ENCODE measurements around the gene SLC2A8. TPM values are rescaled to one million over a fixed set of nuclear protein-coding genes. Genes with fewer than 3 reads are reported as not detected.

The SLC2A8 gene
- total and polyA plus RNA-seq, 10 donors, result 10.0 to 32.0 (median 21.0) TPM

DNA sequence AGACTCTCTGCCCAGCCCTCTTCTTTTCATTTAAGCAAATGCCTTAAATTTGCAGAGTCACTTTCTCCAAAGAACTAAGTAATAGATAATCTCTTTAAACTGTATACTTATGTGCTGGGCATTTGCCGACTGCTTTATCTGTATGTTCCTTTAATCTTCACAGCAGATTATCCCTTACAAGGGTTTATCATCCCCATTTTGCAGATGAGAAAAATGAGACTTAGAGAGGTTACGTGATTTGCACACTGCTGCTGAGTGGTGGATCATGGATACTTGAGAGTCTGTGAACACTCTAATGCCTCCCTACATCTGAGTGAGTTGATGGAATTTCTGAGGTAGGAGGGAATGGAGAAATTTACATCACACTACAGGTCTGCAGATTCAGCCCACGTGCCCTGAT is 31.4 kb downstream of the SLC2A8 start:
- no peak for DNase-seq
- 91 to 98% (median 96%) methylated on average over 3 of the region's 3 CpGs for WGBS, 5 donors
- intact Hi-C loops (cut with DNase I; ENCODE audit: low total_unique reads), result no loop called here
- TF ChIP-seq, protein P1, sequence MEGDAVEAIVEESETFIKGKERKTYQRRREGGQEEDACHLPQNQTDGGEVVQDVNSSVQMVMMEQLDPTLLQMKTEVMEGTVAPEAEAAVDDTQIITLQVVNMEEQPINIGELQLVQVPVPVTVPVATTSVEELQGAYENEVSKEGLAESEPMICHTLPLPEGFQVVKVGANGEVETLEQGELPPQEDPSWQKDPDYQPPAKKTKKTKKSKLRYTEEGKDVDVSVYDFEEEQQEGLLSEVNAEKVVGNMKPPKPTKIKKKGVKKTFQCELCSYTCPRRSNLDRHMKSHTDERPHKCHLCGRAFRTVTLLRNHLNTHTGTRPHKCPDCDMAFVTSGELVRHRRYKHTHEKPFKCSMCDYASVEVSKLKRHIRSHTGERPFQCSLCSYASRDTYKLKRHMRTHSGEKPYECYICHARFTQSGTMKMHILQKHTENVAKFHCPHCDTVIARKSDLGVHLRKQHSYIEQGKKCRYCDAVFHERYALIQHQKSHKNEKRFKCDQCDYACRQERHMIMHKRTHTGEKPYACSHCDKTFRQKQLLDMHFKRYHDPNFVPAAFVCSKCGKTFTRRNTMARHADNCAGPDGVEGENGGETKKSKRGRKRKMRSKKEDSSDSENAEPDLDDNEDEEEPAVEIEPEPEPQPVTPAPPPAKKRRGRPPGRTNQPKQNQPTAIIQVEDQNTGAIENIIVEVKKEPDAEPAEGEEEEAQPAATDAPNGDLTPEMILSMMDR (IDR thresholded peaks at IDR 0.05 in 8 of 11, conservative IDR thresholded peaks at IDR 0.05 in 3 of 11), result no peak
- TF ChIP-seq POLR2A (IDR thresholded peaks at IDR 0.05) (no peak), POLR2AphosphoS5 (IDR thresholded peaks at IDR 0.05) (no peak)
- Histone ChIP-seq H3K27ac (no peak overlapping the region), H3K4me3 (no peak overlapping the region), H3K4me1 (peaks cover 21 to 47% (median 30%) of the 10 kb centered on the region in 6 donors), H3K27me3 (replicated peaks in 1 of 7) (no peaks in the 10 kb centered on the region), H3K36me3 (peaks cover 5 to 57% (median 32%) of the 10 kb centered on the region in 6 donors), H3K9me3 (no peaks in the 10 kb centered on the region)

- 95 to 97% (median 95%) methylated on average over 8 of the region's 8 CpGs for WGBS, 5 donors
- DNase-seq, result no peak
- intact Hi-C loops (cut with DNase I; ENCODE audit: low total_unique reads), result no loop called here
These were observed 33.4 kb downstream of the SLC2A8 start for GRCh38 chr9:127430415-127430814.

GRCh38 chr9:127437497-127438264 is 40.7 kb downstream of the SLC2A8 start:
- intact Hi-C loops (cut with DNase I; ENCODE audit: low total_unique reads), result no loop called here
- WGBS, 5 donors, result 80 to 87% (median 86%) methylated on average over 11 to 12 of the region's 12 CpGs
- TF ChIP-seq POLR2A (IDR thresholded peaks at IDR 0.05) (no peak), POLR2AphosphoS5 (IDR thresholded peaks at IDR 0.05) (no peak)
- no peaks in the 10 kb centered on the region for H3K27me3 ChIP-seq (replicated peaks in 1 of 7)
- no peak for DNase-seq
- H3K36me3 ChIP-seq, result peaks cover 7 to 100% (median 92%) of the 10 kb centered on the region in 6 donors
- no peaks in the 10 kb centered on the region for H3K4me1 ChIP-seq
- H3K27ac ChIP-seq, result peak overlapping the region in 1 of 8 donors; percentile 16
- H3K4me3 ChIP-seq, result no peak overlapping the region
- H3K9me3 ChIP-seq, result no peaks in the 10 kb centered on the region

More at GRCh38 chr9:127430415-127430814, 33.4 kb downstream of the SLC2A8 start:
- no peaks in the 10 kb centered on the region for H3K27me3 ChIP-seq (replicated peaks in 1 of 7)
- no peak overlapping the region for H3K4me3 ChIP-seq
- TF ChIP-seq, protein P1 (IDR thresholded peaks at IDR 0.05 in 8 of 11, conservative IDR thresholded peaks at IDR 0.05 in 3 of 11), result no peak
- TF ChIP-seq POLR2A (IDR thresholded peaks at IDR 0.05) (no peak), POLR2AphosphoS5 (IDR thresholded peaks at IDR 0.05) (no peak)
- peaks cover 15 to 31% (median 16%) of the 10 kb centered on the region in 6 donors for H3K4me1 ChIP-seq
- H3K27ac ChIP-seq, result no peak overlapping the region
- no peaks in the 10 kb centered on the region for H3K9me3 ChIP-seq
- H3K36me3 ChIP-seq, result peaks cover 5 to 78% (median 53%) of the 10 kb centered on the region in 6 donors

DNA sequence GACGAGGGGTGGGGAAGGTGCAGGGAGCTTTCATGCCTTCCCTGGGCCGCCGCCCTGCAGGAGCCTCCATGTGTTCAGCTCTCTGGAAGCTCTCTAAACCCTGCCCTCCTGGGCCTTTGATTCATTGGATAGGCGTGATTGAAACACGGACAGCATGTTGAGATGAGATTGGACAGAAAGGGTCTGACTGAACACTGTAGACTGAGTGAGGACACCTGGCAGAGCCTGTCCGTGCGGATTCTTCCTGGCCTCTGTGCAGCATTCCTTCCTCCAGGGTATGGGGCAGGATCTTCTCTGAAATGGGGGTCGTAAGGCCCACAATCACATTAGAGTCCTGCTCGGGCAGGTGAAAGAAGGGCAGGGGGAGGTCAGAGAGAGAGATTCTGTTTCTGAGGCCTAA is 41.4 kb downstream of the SLC2A8 start:
- no peaks in the 10 kb centered on the region for H3K4me1 ChIP-seq
- TF ChIP-seq, protein P1 (IDR thresholded peaks at IDR 0.05 in 8 of 11, conservative IDR thresholded peaks at IDR 0.05 in 3 of 11), result no peak
- no peak for TF ChIP-seq POLR2AphosphoS5 (IDR thresholded peaks at IDR 0.05)
- no peak for TF ChIP-seq POLR2A (IDR thresholded peaks at IDR 0.05)
- intact Hi-C loops (cut with DNase I; ENCODE audit: low total_unique reads), result no loop called here
- no peak overlapping the region for H3K27ac ChIP-seq
- H3K27me3 ChIP-seq (replicated peaks in 1 of 7), result no peaks in the 10 kb centered on the region
- H3K36me3 ChIP-seq, result peaks cover 3 to 100% (median 93%) of the 10 kb centered on the region in 6 donors
- 95 to 97% (median 96%) methylated on average over 9 of the region's 9 CpGs for WGBS, 5 donors
- no peak for DNase-seq
- H3K4me3 ChIP-seq, result no peak overlapping the region
- H3K9me3 ChIP-seq, result no peaks in the 10 kb centered on the region

All from spleen (tissue), 11 donors.